Mesothelial cell of epicardium (in vitro differentiated cells): ENCODE data around the gene KCNT2. TPM values are rescaled to one million over a fixed set of nuclear protein-coding genes. Genes with fewer than 3 reads are reported as not detected.

ENCODE experiments used
- DNase-seq, 2 experiments: peaks; one replicate each; pipeline ENCODE4 v3.0.0; 2021; ENCODE audit warnings: low spot score in 2 of 2; ENCODE audit not compliant: unreplicated experiment in 2 of 2
- H3K27ac Mint-ChIP-seq: 2 replicates; pipeline ENCODE4 v1.8.0; 2021; ENCODE audit warnings: mixed read lengths
- H3K27me3 Mint-ChIP-seq: 2 replicates; pipeline ENCODE4 v1.8.0; 2021; ENCODE audit warnings: low read depth, mixed read lengths
- H3K36me3 Mint-ChIP-seq: 2 replicates; pipeline ENCODE4 v1.8.0; 2021; ENCODE audit warnings: mixed read lengths
- H3K4me1 Mint-ChIP-seq: 2 replicates; pipeline ENCODE4 v1.8.0; 2021; ENCODE audit warnings: mixed read lengths
- H3K4me3 Mint-ChIP-seq: 2 replicates; pipeline ENCODE4 v1.8.0; 2021; ENCODE audit warnings: mild to moderate bottlenecking, moderate library complexity, mixed read lengths
- H3K9me3 Mint-ChIP-seq: 2 replicates; pipeline ENCODE4 v1.8.0; 2021; ENCODE audit warnings: mixed read lengths
- total RNA-seq: library from RNA; stranded (reverse); gene quantifications from 3 replicates; pipeline ENCODE4 v1.2.1, GENCODE V29; 2021
- TF ChIP-seq, protein P1 (sequence below): fragments of 200-600 bp; sonication (generic); IDR thresholded peaks from one replicate; pipeline ENCODE4 v1.5.0; 2021; ENCODE audit warnings: antibody characterized with exemption; ENCODE audit not compliant: unreplicated experiment

Gene KCNT2
- total RNA-seq, 1 donor from 2014 or later, result 25.6 TPM

DNA sequence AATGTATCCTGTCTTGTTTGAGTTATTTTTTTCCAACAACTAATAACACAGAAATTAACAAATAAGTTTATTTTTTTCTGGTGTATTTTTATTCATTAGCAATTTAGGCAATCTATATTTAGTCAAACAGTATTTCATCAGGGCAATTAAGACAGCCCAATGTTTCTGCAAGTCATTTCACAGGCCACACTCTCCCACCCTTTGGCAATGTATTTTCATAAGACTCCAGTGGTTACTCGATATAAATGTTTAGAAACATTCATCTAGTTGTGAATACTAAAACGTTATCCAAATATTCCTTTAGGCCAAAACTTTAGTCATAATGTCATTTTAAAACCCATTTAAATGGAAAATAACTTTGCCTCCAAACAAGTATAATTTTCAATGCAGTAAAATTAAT, 142.1 kb downstream of the KCNT2 start:
- Mint-ChIP-seq H3K27me3 (no peaks in the 10 kb centered on the region), H3K27ac (peak overlapping the region; percentile 67), H3K36me3 (peaks cover 13% of the 10 kb centered on the region), H3K9me3 (peaks cover 11% of the 10 kb centered on the region), H3K4me1 (peaks cover 32% of the 10 kb centered on the region), H3K4me3 (no peak overlapping the region)
- TF ChIP-seq, protein P1, sequence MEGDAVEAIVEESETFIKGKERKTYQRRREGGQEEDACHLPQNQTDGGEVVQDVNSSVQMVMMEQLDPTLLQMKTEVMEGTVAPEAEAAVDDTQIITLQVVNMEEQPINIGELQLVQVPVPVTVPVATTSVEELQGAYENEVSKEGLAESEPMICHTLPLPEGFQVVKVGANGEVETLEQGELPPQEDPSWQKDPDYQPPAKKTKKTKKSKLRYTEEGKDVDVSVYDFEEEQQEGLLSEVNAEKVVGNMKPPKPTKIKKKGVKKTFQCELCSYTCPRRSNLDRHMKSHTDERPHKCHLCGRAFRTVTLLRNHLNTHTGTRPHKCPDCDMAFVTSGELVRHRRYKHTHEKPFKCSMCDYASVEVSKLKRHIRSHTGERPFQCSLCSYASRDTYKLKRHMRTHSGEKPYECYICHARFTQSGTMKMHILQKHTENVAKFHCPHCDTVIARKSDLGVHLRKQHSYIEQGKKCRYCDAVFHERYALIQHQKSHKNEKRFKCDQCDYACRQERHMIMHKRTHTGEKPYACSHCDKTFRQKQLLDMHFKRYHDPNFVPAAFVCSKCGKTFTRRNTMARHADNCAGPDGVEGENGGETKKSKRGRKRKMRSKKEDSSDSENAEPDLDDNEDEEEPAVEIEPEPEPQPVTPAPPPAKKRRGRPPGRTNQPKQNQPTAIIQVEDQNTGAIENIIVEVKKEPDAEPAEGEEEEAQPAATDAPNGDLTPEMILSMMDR, result no peak
- no peak for DNase-seq

GRCh38 chr1:196464480-196464941, 143.7 kb downstream of the KCNT2 start:
- Mint-ChIP-seq H3K4me3 (no peak overlapping the region), H3K9me3 (peaks cover 8% of the 10 kb centered on the region), H3K36me3 (peaks cover 11% of the 10 kb centered on the region), H3K27me3 (no peaks in the 10 kb centered on the region), H3K27ac (peak overlapping the region; percentile 26), H3K4me1 (peaks cover 31% of the 10 kb centered on the region)
- TF ChIP-seq, protein P1, result no peak
- peak in 1 of 2 experiments; percentile 38 for DNase-seq

DNA sequence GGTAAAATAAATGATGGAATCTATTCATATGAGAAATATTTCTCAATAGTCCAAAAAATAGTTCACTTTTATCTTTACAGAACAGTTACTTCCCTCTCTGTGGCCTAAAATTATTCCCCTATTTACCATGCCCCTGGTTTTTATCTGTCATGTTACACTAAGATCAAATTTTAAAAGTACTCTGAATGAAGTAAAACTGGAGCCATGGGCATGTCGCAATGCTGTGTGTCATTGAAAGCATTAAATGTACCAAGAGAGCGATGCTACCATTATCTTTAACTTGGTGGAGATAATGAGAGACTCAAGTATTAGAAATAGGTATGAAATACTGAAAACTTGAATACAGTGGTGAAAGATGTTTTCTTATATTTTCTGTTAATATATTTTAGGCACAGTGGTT, 146.2 kb downstream of the KCNT2 start:
- Mint-ChIP-seq H3K27ac (no peak overlapping the region), H3K4me3 (no peak overlapping the region), H3K4me1 (peaks cover 37% of the 10 kb centered on the region), H3K36me3 (peaks cover 11% of the 10 kb centered on the region), H3K9me3 (peaks cover 6% of the 10 kb centered on the region), H3K27me3 (no peaks in the 10 kb centered on the region)
- no peak for DNase-seq
- TF ChIP-seq, protein P1, result no peak

DNA sequence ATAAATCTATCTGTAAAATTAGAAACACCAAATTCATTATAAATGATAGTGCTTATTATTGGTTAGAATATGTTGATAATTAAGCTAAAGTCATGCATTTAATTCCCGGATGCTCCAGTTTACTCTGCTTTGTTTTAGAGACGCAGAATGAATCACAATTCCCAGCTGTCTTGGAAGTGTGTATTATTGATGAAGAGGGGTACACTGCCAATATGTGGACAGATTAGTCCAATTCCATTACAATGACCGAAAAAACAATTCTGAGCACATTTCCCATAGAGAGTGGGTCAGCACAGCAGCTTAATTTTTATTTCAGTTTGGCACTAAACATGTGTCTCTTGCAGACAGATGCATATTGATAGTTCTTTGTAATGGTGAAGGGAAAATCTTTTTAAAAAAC, 146.7 kb downstream of the KCNT2 start:
- H3K27ac Mint-ChIP-seq, result peak overlapping the region; percentile 21
- H3K36me3 Mint-ChIP-seq, result peaks cover 12% of the 10 kb centered on the region
- no peak for DNase-seq
- TF ChIP-seq, protein P1, result no peak
- H3K27me3 Mint-ChIP-seq, result no peaks in the 10 kb centered on the region
- H3K4me1 Mint-ChIP-seq, result peaks cover 36% of the 10 kb centered on the region
- H3K9me3 Mint-ChIP-seq, result peaks cover 6% of the 10 kb centered on the region
- no peak overlapping the region for H3K4me3 Mint-ChIP-seq

- peaks cover 24% of the 10 kb centered on the region for H3K36me3 Mint-ChIP-seq
- H3K4me3 Mint-ChIP-seq, result no peak overlapping the region
- H3K4me1 Mint-ChIP-seq, result peaks cover 21% of the 10 kb centered on the region
- peaks cover 15% of the 10 kb centered on the region for H3K9me3 Mint-ChIP-seq
- TF ChIP-seq, protein P1, result no peak
- no peaks in the 10 kb centered on the region for H3K27me3 Mint-ChIP-seq
- DNase-seq, result no peak
- H3K27ac Mint-ChIP-seq, result peak overlapping the region; percentile 43
Observed at GRCh38 chr1:196459383-196459782, 148.9 kb downstream of the KCNT2 start.

DNA sequence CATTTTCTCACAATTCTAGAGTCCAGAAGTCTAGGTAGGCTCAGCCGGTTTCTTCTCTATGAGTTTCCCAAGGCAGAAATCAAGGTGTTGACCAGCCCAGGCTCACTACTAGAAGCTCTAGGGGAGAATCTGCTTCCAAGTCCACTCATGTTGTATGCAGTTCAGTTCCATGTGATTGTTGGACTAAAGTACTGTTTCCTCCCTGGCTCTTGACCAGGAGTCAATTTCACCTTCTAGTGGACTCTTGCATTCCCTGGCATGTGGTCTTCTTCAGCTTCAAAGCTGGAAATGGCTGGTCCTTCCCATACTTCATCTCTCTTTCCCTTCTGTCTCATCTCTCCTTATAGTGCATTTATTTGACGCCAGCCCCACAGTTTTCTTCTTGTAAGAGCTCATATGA, 153.4 kb downstream of the KCNT2 start:
- TF ChIP-seq, protein P1, result no peak
- no peak overlapping the region for H3K4me3 Mint-ChIP-seq
- H3K27ac Mint-ChIP-seq, result no peak overlapping the region
- no peaks in the 10 kb centered on the region for H3K27me3 Mint-ChIP-seq
- H3K9me3 Mint-ChIP-seq, result peaks cover 11% of the 10 kb centered on the region
- H3K36me3 Mint-ChIP-seq, result peaks cover 17% of the 10 kb centered on the region
- no peak for DNase-seq
- peaks cover 17% of the 10 kb centered on the region for H3K4me1 Mint-ChIP-seq
